ENCODE measurements around the gene FYN.

Gene FYN

DNA sequence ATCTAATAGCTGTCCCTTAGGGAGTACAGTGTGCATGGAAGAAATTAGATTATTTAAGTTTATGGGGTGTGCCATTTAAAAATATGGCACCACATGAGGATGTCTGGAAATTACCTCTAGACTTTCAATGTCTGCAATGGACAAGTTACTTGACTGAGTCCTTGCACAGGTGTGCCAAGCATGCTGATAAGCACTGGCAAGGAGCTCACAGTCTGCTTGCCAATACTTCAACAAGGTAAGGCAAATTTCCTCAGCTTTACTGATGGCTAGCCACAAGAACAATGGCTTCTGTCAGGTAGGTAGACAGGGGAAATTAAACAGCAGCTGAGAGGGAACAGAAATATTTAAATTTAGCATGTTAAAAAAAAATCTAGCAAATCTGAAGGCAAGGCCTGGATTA, 176.4 kb downstream of the FYN start:
- no peak for DNase-seq (ENCODE audit: low read depth)
- H3K4me3 ChIP-seq (ENCODE audit: low read depth, low read length): no peak overlapping the region
- TF ChIP-seq MAX (IDR thresholded peaks at IDR 0.05; ENCODE audit: low read depth, low read length) (no peak), POLR2A (IDR thresholded peaks at IDR 0.05; ENCODE audit: extremely low read depth, insufficient read length) (no peak), MYC (IDR thresholded peaks at IDR 0.05; ENCODE audit: low read depth, low read length) (no peak)
- TF ChIP-seq, protein P1, sequence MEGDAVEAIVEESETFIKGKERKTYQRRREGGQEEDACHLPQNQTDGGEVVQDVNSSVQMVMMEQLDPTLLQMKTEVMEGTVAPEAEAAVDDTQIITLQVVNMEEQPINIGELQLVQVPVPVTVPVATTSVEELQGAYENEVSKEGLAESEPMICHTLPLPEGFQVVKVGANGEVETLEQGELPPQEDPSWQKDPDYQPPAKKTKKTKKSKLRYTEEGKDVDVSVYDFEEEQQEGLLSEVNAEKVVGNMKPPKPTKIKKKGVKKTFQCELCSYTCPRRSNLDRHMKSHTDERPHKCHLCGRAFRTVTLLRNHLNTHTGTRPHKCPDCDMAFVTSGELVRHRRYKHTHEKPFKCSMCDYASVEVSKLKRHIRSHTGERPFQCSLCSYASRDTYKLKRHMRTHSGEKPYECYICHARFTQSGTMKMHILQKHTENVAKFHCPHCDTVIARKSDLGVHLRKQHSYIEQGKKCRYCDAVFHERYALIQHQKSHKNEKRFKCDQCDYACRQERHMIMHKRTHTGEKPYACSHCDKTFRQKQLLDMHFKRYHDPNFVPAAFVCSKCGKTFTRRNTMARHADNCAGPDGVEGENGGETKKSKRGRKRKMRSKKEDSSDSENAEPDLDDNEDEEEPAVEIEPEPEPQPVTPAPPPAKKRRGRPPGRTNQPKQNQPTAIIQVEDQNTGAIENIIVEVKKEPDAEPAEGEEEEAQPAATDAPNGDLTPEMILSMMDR (IDR thresholded peaks at IDR 0.05; ENCODE audit: low read depth, low read length): no peak

DNA sequence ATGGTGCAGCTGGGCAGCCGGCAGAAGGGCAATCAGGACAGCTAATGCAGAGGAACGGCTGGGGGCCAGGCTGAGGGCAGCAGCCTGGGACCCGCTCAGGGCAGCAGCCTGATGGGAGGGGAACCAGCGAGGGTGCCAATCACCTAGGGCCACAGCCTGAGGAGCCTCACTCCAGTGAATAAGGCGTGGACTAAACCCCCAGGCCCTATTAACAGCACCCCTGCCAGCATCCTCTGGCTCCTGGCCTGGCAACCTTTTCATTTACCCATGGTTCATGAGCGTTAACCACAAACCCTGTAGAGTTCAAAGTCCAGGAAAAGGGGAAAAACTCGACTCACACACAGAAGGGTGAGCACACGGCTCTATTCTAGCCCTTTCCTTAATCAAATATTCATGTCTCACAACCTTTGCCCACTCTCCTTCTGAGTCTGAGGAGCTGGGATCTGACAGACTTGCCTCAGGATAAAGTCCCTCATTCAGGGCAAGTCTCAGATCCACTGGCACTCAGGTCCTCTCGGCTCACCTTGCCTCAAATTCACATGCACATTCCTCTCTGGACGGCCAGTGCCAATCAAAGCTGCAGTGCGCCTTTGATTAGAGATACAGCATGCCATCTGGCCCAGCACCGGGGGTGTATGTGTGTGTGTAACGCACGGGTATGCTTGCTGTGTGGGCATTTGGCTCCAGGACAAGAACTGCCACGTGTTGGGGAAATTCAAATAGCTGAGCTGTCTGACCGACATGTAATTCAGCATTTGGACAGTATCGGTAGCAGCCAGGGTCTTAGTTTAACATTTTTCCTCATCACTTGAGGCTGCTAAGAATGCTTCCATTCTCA, 180.7 kb downstream of the FYN start:
- DNase-seq (ENCODE audit: low read depth): no peak
- TF ChIP-seq, protein P1 (IDR thresholded peaks at IDR 0.05; ENCODE audit: low read depth, low read length): no peak
- TF ChIP-seq POLR2A (IDR thresholded peaks at IDR 0.05; ENCODE audit: extremely low read depth, insufficient read length): no peak
- no peak for TF ChIP-seq MAX (IDR thresholded peaks at IDR 0.05; ENCODE audit: low read depth, low read length)
- TF ChIP-seq MYC (IDR thresholded peaks at IDR 0.05; ENCODE audit: low read depth, low read length): no peak
- H3K4me3 ChIP-seq (ENCODE audit: low read depth, low read length): no peak overlapping the region

DNA sequence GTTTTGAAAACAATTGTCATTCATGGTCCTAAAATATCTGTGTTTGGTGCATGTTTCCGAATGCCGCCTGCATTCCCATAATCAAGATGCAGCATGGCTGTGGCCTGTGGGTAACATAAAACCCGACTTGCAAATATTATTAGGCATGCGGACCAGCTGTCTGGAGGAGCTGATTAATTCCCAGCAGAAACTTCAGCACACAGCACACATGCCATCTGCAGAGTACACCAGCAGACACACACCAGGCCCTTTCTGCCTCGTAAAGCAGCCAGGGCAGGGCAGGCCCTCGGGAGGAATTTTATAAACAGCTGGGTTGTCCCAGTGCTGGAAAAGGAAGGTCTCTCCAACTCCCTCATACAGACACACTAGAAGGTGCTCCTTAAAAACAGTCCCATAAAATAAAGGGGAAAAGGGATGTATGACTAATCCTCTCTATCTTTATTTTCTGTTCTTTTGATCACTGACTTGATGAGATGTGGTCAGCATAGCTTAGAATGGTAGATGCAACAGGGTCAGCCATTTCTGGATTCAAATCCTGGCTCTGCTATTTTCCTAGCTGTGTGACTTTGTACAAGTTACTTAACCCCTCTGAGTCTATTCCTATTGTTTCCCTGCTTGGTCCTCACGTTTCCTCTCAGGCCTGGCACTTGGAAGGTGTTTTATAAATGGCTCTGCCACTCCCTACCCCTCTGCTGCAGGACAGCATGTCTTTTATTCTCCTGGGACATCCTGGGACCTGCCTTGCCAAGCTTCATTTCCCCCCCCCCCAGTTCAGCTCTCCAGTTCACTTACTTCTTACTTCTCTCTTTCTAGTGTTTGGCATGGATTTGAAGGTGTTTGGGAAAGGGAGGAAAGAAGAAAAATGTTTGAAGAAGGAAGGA, 181.7 kb downstream of the FYN start:
- DNase-seq (ENCODE audit: low read depth): no peak
- no peak overlapping the region for H3K4me3 ChIP-seq (ENCODE audit: low read depth, low read length)
- TF ChIP-seq POLR2A (IDR thresholded peaks at IDR 0.05; ENCODE audit: extremely low read depth, insufficient read length) (no peak), MAX (IDR thresholded peaks at IDR 0.05; ENCODE audit: low read depth, low read length) (no peak), MYC (IDR thresholded peaks at IDR 0.05; ENCODE audit: low read depth, low read length) (no peak)
- TF ChIP-seq, protein P1 (IDR thresholded peaks at IDR 0.05; ENCODE audit: low read depth, low read length): no peak

DNA sequence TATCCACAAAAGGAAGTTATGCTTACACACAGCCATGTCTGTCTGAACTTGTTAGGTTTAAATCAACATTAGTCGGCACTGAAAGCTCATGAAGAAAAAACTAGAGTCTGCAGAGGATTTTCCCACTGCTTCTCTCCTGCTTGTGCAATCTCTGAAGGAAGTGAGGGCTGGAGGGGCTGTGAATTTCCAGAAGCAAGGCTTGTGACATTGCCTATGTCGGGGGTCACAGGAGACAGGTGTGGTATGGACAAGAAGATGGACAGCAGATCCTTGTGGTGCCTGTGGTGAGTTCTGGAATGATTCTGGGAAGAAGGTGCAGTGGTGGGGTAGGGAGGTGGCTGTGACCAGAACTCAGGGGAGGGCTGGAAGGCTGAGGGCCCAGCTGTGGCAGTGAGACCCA, 183.3 kb downstream of the FYN start:
- TF ChIP-seq MAX (IDR thresholded peaks at IDR 0.05; ENCODE audit: low read depth, low read length) (no peak), POLR2A (IDR thresholded peaks at IDR 0.05; ENCODE audit: extremely low read depth, insufficient read length) (no peak), MYC (IDR thresholded peaks at IDR 0.05; ENCODE audit: low read depth, low read length) (no peak)
- TF ChIP-seq, protein P1 (IDR thresholded peaks at IDR 0.05; ENCODE audit: low read depth, low read length): no peak
- H3K4me3 ChIP-seq (ENCODE audit: low read depth, low read length): no peak overlapping the region
- DNase-seq (ENCODE audit: low read depth): no peak

DNA sequence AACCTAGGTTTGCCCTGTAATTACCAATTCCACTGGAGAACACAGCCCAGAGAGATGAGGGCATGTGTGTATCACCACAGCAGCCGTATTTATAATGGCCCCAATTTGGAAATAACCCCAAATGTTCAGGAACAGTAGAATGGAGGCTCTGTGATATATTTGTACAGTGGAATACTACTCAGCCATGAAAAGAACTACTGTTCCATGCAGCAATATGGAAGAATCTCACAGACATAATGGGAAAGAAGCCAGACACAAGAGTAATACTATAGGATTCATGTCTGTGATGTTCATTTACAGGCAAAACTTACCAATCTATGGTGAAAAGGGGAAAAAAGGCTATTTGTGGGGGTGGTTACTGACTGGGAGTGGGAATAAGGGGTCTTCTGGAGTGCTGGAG, 183.8 kb downstream of the FYN start:
- no peak for DNase-seq (ENCODE audit: low read depth)
- no peak for TF ChIP-seq MAX (IDR thresholded peaks at IDR 0.05; ENCODE audit: low read depth, low read length)
- TF ChIP-seq, protein P1 (IDR thresholded peaks at IDR 0.05; ENCODE audit: low read depth, low read length): no peak
- no peak for TF ChIP-seq POLR2A (IDR thresholded peaks at IDR 0.05; ENCODE audit: extremely low read depth, insufficient read length)
- no peak for TF ChIP-seq MYC (IDR thresholded peaks at IDR 0.05; ENCODE audit: low read depth, low read length)

More for the DNA sequence above, 183.8 kb downstream of the FYN start:
- no peak overlapping the region for H3K4me3 ChIP-seq (ENCODE audit: low read depth, low read length)
